OCI-LY1 (cell line): ENCODE measurements around the gene CRTAC1.

ENCODE experiments used
- CTCF ChIP-seq: fragments of 200-600 bp; sonication (generic), shearing (Covaris generic); IDR thresholded peaks from 2 replicates; pipeline ENCODE4 v1.5.1; 2017; ENCODE audit warnings: mild to moderate bottlenecking, antibody characterized with exemption, low read length, moderate library complexity, mixed read lengths
- EZH2 ChIP-seq: fragments of 200-600 bp; sonication (generic), shearing (Covaris generic); IDR thresholded peaks from 2 replicates; pipeline ENCODE4 v1.8.0; 2017; ENCODE audit warnings: borderline replicate concordance, mixed run types, mild to moderate bottlenecking, antibody characterized with exemption, low read length, moderate library complexity, mixed read lengths

DNA sequence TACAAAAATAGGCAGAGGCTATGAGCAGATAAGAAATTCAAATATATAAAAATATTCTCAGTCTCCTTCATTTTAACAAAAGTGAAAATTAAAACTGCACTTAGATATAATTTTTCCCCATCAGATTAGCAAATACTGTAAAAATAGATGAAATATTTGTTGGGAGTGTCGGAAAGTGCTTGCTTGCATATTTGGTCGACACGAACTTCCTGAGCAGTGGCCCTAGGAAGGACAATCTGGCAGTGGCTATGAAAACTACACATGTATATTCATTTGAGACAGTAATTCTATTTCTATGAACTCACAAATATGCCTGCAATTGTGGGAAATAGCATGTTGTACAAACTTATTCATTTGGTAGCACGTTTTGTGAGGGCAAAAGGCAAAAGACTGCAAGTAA is 99.4 kb downstream of the CRTAC1 start:
- TF ChIP-seq CTCF (no peak), EZH2 (no peak)
